Measurements from ENCODE around the gene HYCC1. TPM values are rescaled to one million over a fixed set of nuclear protein-coding genes. Genes with fewer than 3 reads are reported as not detected.

The HYCC1 gene
- total RNA-seq, 1 experiment from 2014 or later = 126 TPM

- H3K9ac ChIP-seq (ENCODE audit: extremely low read depth, insufficient read length, low read length) = no peak overlapping the region
- no peak overlapping the region for H3K56ac ChIP-seq (ENCODE audit: insufficient read length, low read depth, low read length)
- peaks cover 5% of the 10 kb centered on the region for H3K23me2 ChIP-seq (ENCODE audit: insufficient read length, low read depth, low read length, poor library complexity, severe bottlenecking)
- H3K4me1 ChIP-seq (ENCODE audit: insufficient read depth, low read length) = peaks cover 9% of the 10 kb centered on the region; the same call in 1 of the 2 replicates
- H3K23ac ChIP-seq (ENCODE audit: insufficient read length, low read depth, low read length) = no peak overlapping the region
- WGBS (ENCODE audit: extremely low coverage, insufficient read length, low lambda C conversion rate) = no CpG with 5 or more reads among the region's 2 CpGs
- Mint-ChIP-seq H3K36me3 (ENCODE audit: insufficient read depth in 1 of 3, low read depth in 3 of 3) (no peaks in the 10 kb centered on the region), H3K27me3 (ENCODE audit: low read depth) (no peaks in the 10 kb centered on the region), H3K4me3 (no peak overlapping the region; a peak in 1 of 5 replicates), H3K27ac (no peak overlapping the region), H3K4me1 (peaks cover 26 to 28% of the 10 kb centered on the region in 2 experiments), H3K9me3 (no peaks in the 10 kb centered on the region)
- no peak overlapping the region for H2AK5ac ChIP-seq (ENCODE audit: insufficient read length, low read length)
- no peak overlapping the region for H3K4ac ChIP-seq (ENCODE audit: low read depth, low read length)
- H4K91ac ChIP-seq (ENCODE audit: insufficient read length, low read depth, low read length) = no peak overlapping the region
- no peak overlapping the region for H3K4me2 ChIP-seq (ENCODE audit: insufficient read depth, insufficient read length, low read length)
- H3K27me3 ChIP-seq (ENCODE audit: insufficient read depth, low read length) = no peaks in the 10 kb centered on the region
- no peak overlapping the region for H2BK12ac ChIP-seq (ENCODE audit: insufficient read length, low read depth, low read length)
- H3K9me3 ChIP-seq (ENCODE audit: control insufficient read depth, low read depth, low read length) = no peaks in the 10 kb centered on the region
- H2AFZ ChIP-seq (ENCODE audit: low read length) = no peak overlapping the region
- no peak for DNase-seq
- no peak for TF ChIP-seq CTCF (conservative IDR thresholded peaks at IDR 0.05)
- H2BK120ac ChIP-seq (ENCODE audit: low read depth, low read length, poor library complexity, severe bottlenecking) = no peak overlapping the region
- no peak overlapping the region for H3K27ac ChIP-seq (ENCODE audit: insufficient read length, low read depth, low read length)
- no peak overlapping the region for H2BK5ac ChIP-seq (ENCODE audit: insufficient read length, low read length)
- H3K79me2 ChIP-seq (ENCODE audit: insufficient read depth, low read length) = peaks cover 14% of the 10 kb centered on the region; the same call in 1 of the 2 replicates
- no peak overlapping the region for H4K5ac ChIP-seq (ENCODE audit: insufficient read length, low read depth, low read length)
- H4K20me1 ChIP-seq (ENCODE audit: control insufficient read depth, insufficient read depth, insufficient read length) = no peaks in the 10 kb centered on the region
- H2BK15ac ChIP-seq (ENCODE audit: low read depth, low read length) = no peak overlapping the region
- no peak overlapping the region for H3T11ph ChIP-seq (ENCODE audit: low read length)
- H4K8ac ChIP-seq (replicated peaks; ENCODE audit: insufficient read length, low read depth, low read length) = no peak overlapping the region
- no peak overlapping the region for H3K14ac ChIP-seq (ENCODE audit: insufficient read depth, low read length)
- no peak overlapping the region for H3K18ac ChIP-seq (ENCODE audit: insufficient read length, low read depth, low read length)
- no peak overlapping the region for H2BK20ac ChIP-seq (ENCODE audit: low read depth, low read length, poor library complexity, severe bottlenecking)
- H3K79me1 ChIP-seq (ENCODE audit: insufficient read depth, low read depth, low read length, poor library complexity, severe bottlenecking) = peaks cover 3% of the 10 kb centered on the region
Observed at GRCh38 chr7:23014681-23015080, 751 bp upstream of the HYCC1 start.

All from H9 (cell line).